ENCODE results near the gene RFX2. TPM values are rescaled to one million over a fixed set of nuclear protein-coding genes. Genes with fewer than 3 reads are reported as not detected.
"Not testable (repeated sequence)": the region's sequence is repeated elsewhere in the genome, so short reads cannot be mapped to it uniquely, and the experiment has no call there.

Gene RFX2
- total and polyA plus RNA-seq, 3 experiments from 2014 or later = 1.5 to 4.9 (median 4.2) TPM

DNA sequence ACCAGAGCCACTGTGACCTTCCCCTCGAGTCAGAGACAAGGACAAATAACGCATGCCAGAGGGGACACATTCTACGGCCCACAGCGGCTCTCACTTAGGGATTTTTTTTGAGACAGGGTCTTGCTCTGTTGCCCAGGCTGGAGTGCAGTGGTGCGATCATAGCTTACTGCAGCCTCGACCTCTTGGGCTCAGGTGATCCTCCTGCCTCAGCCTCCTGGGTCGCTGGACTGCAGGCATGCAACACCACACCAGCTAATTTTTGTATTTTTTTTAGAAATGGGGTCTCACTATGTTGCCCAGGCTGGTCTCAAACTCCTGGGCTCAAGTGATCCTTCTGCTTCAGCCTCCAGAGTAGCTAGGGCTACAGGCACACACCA is 104.2 kb downstream of the RFX2 start:
- not testable (repeated sequence) for H3K36me3 Mint-ChIP-seq, H3K9me3 Mint-ChIP-seq, H3K4me1 Mint-ChIP-seq

DNA sequence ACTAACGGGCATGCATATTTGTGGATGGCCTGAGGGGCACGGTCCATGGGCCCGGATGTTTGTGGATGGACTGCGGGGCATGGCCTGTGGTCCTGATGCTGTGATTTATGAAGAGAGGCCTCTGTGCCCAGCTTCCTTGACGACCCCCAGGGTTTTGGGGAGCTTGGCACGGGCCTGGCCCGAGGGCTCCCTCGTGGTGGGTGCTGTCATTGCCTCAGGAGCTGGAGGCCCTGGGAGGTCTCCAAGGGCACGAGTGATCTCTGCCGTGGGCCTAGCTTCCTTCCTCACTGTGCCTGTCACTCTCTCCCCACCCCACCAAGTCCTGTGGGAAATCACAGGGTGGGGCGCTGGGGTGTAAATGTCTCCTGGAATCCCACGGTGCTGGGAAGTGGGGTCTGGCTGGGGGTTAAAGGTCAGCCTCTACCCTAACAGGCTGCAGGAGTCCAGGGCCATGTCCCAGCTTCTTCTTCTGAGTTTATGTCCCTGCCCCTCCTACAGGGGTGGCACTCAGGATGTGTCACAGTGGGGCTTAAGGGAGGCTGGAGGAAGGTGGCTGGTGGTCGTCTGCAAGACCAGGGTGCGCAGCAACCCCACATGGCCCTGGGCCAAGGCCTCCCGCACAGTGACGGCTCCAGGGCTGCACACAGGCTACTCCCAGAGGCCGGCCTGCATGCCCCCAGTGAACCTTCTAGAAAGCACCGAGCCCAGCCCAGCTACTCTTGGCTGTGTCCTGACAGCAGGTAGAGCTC is 104.8 kb downstream of the RFX2 start:
- H3K27me3 ChIP-seq (ENCODE audit: insufficient read depth, low read length, poor library complexity, severe bottlenecking) = no peaks in the 10 kb centered on the region
- ChIA-PET CTCF (no interaction called here), POLR2A (no interaction called here)
- no peak for DNase-seq
- no peak overlapping the region for H3K27ac Mint-ChIP-seq
- no peak overlapping the region for H3K27ac ChIP-seq (ENCODE audit: low read depth, low read length)
- peaks cover 0 to 3% (median 2%) of the 10 kb centered on the region in 3 donors for H3K36me3 Mint-ChIP-seq
- H3K4me3 Mint-ChIP-seq = no peak overlapping the region
- H3K27me3 Mint-ChIP-seq = no peaks in the 10 kb centered on the region
- H3K4me1 ChIP-seq (ENCODE audit: insufficient read depth, low read length) = no peaks in the 10 kb centered on the region
- H3K4me3 ChIP-seq (ENCODE audit: low read length) = no peak overlapping the region
- H3K36me3 ChIP-seq (ENCODE audit: insufficient read depth, low read length) = no peaks in the 10 kb centered on the region
- H3K4me1 Mint-ChIP-seq = no peaks in the 10 kb centered on the region
- H3K9me3 Mint-ChIP-seq = no peaks in the 10 kb centered on the region
- no peaks in the 10 kb centered on the region for H3K9me3 ChIP-seq (ENCODE audit: low read length)

More for the DNA sequence above, 104.2 kb downstream of the RFX2 start:
- H3K4me1 ChIP-seq (ENCODE audit: insufficient read depth, low read length); H3K27ac ChIP-seq (ENCODE audit: low read depth, low read length); H3K27me3 Mint-ChIP-seq; H3K9me3 ChIP-seq (ENCODE audit: low read length); DNase-seq; H3K4me3 Mint-ChIP-seq; H3K27ac Mint-ChIP-seq; CTCF ChIA-PET; H3K4me3 ChIP-seq (ENCODE audit: low read length); H3K27me3 ChIP-seq (ENCODE audit: insufficient read depth, low read length, poor library complexity, severe bottlenecking); H3K36me3 ChIP-seq (ENCODE audit: insufficient read depth, low read length); POLR2A ChIA-PET: not testable (repeated sequence)

DNA sequence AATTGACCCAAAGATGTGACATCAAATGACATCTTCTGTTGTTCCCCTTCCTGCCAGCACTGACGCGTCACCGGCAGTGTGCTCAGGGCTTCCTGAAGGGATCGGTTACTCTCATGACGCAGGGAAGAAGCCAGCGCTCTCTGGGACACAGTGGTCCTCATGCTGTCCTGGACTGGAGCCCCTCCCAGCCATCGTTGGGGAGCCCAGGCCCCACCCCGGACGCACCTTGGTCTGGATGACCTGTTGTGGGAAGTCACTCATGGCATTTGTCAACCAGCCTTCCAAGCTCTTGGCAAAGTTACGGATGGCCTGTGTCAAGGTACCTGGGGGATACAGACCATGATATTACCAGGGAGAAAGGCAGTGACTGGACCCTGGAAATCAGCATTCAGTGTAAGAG is 106.3 kb downstream of the RFX2 start:
- Mint-ChIP-seq H3K27me3 (no peaks in the 10 kb centered on the region), H3K4me1 (no peaks in the 10 kb centered on the region), H3K36me3 (peaks cover 0 to 9% (median 2%) of the 10 kb centered on the region in 3 donors), H3K9me3 (peaks cover 0 to 2% (median 0%) of the 10 kb centered on the region in 5 donors), H3K4me3 (no peak overlapping the region), H3K27ac (peak overlapping the region in 1 of 8 donors; percentile 4)
- H3K4me3 ChIP-seq (ENCODE audit: low read length) = no peak overlapping the region
- DNase-seq = no peak
- no peak overlapping the region for H3K27ac ChIP-seq (ENCODE audit: low read depth, low read length)
- POLR2A ChIA-PET = no interaction called here
- CTCF ChIA-PET = interaction anchor here (1.0 kb wide), 1 partner anchor 36 kb away, joined by 3 read pairs; no protein-coding TSS in a partner anchor
- H3K27me3 ChIP-seq (ENCODE audit: insufficient read depth, low read length, poor library complexity, severe bottlenecking) = no peaks in the 10 kb centered on the region
- H3K36me3 ChIP-seq (ENCODE audit: insufficient read depth, low read length) = no peaks in the 10 kb centered on the region
- no peaks in the 10 kb centered on the region for H3K9me3 ChIP-seq (ENCODE audit: low read length)
- H3K4me1 ChIP-seq (ENCODE audit: insufficient read depth, low read length) = no peaks in the 10 kb centered on the region

DNA sequence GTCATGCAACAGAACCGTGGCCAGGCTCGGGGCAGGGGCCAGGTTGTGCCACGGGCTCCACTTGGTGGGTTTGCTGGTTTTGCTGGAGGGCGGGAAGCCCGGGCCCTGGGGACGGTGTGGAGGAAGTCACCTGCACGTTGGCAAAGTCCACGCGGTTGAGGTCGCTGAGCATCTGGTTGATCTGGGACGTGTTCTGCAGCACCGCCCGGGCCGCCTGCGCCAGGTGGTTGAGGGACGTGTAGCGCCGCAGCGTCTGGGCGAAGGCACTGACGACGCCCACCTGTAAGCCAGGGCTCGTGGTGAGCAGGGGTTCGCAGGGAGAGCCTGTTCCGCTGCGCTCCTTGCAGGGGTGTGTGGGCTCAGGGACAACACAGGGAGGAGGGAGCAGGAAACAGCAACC is 107.7 kb downstream of the RFX2 start:
- Histone ChIP-seq H3K4me3 (ENCODE audit: low read length) (no peak overlapping the region), H3K9me3 (ENCODE audit: low read length) (no peaks in the 10 kb centered on the region), H3K27ac (ENCODE audit: low read depth, low read length) (no peak overlapping the region), H3K4me1 (ENCODE audit: insufficient read depth, low read length) (no peaks in the 10 kb centered on the region), H3K27me3 (ENCODE audit: insufficient read depth, low read length, poor library complexity, severe bottlenecking) (no peaks in the 10 kb centered on the region), H3K36me3 (ENCODE audit: insufficient read depth, low read length) (no peaks in the 10 kb centered on the region)
- Mint-ChIP-seq H3K9me3 (peaks cover 0 to 2% (median 0%) of the 10 kb centered on the region in 5 donors), H3K4me3 (no peak overlapping the region), H3K4me1 (no peaks in the 10 kb centered on the region), H3K36me3 (peaks cover 0 to 9% (median 2%) of the 10 kb centered on the region in 3 donors), H3K27me3 (no peaks in the 10 kb centered on the region), H3K27ac (no peak overlapping the region)
- no peak for DNase-seq
- ChIA-PET CTCF (interaction anchor here (1.0 kb wide), 1 partner anchor 9 kb away, joined by 3 read pairs; no protein-coding TSS in a partner anchor), POLR2A (no interaction called here)

DNA sequence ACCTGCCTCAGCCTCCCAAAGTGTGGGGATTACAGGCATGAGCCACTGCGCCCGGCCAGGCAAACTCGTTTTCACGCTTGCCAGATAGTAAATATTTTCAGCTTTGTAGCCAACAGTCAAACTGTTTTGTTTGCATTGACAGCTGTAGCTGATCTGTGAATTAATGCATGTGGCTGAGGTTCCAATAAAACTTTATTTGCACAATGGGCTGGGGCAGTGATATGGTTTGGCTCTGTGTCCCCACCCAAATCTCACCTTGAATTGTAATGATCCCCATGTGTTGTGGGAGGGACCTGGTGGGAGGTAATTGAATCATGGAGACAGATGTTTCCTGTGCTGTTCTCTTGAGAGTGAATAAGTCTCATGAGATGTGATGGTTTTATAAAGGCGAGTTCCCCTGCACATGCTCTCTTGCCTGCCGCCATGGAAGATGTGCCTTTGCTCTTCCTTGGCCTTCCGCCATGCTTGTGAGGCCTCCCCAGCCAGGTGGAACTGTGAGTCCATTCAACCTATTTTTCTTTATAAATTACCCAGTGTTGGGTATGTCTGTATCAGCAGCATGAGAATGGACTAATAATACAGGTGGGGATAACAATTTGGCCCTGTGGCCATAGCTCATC is 110.0 kb downstream of the RFX2 start:
- Histone ChIP-seq H3K4me3 (ENCODE audit: low read length) (no peak overlapping the region), H3K9me3 (ENCODE audit: low read length) (no peaks in the 10 kb centered on the region), H3K27ac (ENCODE audit: low read depth, low read length) (no peak overlapping the region), H3K36me3 (ENCODE audit: insufficient read depth, low read length) (no peaks in the 10 kb centered on the region), H3K4me1 (ENCODE audit: insufficient read depth, low read length) (no peaks in the 10 kb centered on the region), H3K27me3 (ENCODE audit: insufficient read depth, low read length, poor library complexity, severe bottlenecking) (no peaks in the 10 kb centered on the region)
- no peaks in the 10 kb centered on the region for H3K27me3 Mint-ChIP-seq
- CTCF ChIA-PET = interaction anchor here (1.9 kb wide), 1 partner anchor 33 kb away, joined by 5 read pairs; no protein-coding TSS in a partner anchor
- no peak overlapping the region for H3K4me3 Mint-ChIP-seq
- POLR2A ChIA-PET = no interaction called here
- DNase-seq = no peak
- no peaks in the 10 kb centered on the region for H3K4me1 Mint-ChIP-seq
- no peak overlapping the region for H3K27ac Mint-ChIP-seq
- H3K9me3 Mint-ChIP-seq = peaks cover 0 to 2% (median 0%) of the 10 kb centered on the region in 5 donors
- peaks cover 0 to 9% (median 2%) of the 10 kb centered on the region in 3 donors for H3K36me3 Mint-ChIP-seq

DNA sequence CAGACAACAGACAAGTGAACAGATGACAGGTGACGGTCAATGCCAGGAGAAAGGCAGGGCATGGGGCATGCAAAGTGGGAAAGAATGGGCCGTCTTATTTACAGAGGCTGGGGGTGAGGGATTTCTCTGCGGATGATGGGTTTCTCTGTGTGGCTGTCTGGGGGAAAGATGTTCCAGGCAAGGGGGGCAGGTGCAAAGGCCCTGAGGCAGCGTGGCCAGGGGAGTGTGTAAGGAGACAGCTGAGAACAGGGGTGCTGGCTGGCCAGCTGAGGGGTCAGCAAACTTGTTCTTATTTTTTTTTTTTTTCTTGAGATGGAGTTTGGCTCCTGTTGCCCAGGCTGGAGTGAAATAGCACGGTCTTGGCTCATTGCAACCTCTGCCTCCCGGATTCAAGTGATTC is 110.6 kb downstream of the RFX2 start:
- DNase-seq = no peak
- Histone ChIP-seq H3K27ac (ENCODE audit: low read depth, low read length) (no peak overlapping the region), H3K4me3 (ENCODE audit: low read length) (no peak overlapping the region), H3K4me1 (ENCODE audit: insufficient read depth, low read length) (no peaks in the 10 kb centered on the region), H3K27me3 (ENCODE audit: insufficient read depth, low read length, poor library complexity, severe bottlenecking) (no peaks in the 10 kb centered on the region), H3K9me3 (ENCODE audit: low read length) (no peaks in the 10 kb centered on the region), H3K36me3 (ENCODE audit: insufficient read depth, low read length) (no peaks in the 10 kb centered on the region)
- H3K27me3 Mint-ChIP-seq = no peaks in the 10 kb centered on the region
- H3K4me1 Mint-ChIP-seq = no peaks in the 10 kb centered on the region
- H3K9me3 Mint-ChIP-seq = peaks cover 0 to 2% (median 0%) of the 10 kb centered on the region in 5 donors
- H3K4me3 Mint-ChIP-seq = no peak overlapping the region
- POLR2A ChIA-PET = no interaction called here
- H3K36me3 Mint-ChIP-seq = peaks cover 0 to 9% (median 0%) of the 10 kb centered on the region in 3 donors
- CTCF ChIA-PET = no interaction called here
- peak overlapping the region in 1 of 8 donors; percentile 32 for H3K27ac Mint-ChIP-seq

DNA sequence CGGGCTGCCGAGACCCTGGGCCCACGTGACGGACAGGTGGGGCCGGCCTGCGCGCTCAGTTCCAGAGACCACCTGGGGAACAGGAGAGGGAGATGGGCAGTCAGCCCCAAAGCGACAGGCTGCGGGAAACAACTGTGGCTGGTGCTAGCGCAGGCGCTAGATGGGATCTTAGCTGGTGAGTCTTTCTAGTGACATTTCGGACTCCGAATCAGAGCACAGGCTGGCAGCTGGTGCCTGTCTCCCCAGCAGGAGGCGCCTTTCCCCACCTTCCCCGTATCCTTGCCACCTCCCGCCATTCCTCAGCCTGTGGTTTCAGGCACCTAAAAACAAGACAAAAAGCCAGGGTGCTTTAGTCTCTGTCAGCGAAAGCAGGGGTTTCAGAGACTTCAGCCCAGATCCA is 112.9 kb downstream of the RFX2 start:
- H3K36me3 ChIP-seq (ENCODE audit: insufficient read depth, low read length) = no peaks in the 10 kb centered on the region

DNA sequence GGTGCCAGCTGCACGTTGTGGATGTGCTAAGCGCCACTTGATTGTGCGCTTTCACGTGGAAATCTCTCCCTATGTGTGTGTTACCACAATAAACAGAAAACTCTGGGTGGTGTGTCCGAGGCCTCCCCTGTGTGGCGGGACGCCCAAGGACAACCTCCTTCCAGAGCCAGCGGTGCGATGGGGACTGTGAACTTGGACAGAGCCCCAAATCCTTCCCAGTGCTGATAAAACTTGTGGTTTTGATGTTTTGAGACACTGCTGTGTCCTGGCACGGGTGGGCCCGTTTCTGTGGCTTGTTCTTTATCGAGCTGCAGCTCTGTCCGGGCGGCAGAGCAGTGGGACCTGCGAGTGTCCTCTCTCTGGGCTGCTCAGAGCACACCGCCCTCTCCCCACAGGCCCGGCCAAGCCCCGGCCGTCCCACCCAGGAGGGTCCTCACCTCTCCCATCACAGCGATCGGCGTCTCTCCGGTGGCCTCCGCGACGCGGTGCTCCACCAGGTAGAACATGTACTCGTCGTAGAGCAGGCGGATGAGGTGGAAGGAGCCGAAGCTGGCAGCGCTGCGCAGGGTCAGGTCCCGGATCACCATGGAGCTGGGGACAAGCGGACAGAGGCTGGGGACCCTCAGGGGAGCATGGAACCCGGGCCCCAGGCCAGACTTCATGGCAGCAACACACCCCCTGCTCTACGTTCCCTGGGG is 113.5 kb downstream of the RFX2 start:
- no peak for DNase-seq

More for the DNA sequence above, 112.9 kb downstream of the RFX2 start:
- Mint-ChIP-seq H3K4me1 (no peaks in the 10 kb centered on the region), H3K4me3 (no peak overlapping the region), H3K36me3 (peaks cover 0 to 9% (median 0%) of the 10 kb centered on the region in 3 donors), H3K9me3 (peaks cover 0 to 2% (median 0%) of the 10 kb centered on the region in 5 donors), H3K27me3 (no peaks in the 10 kb centered on the region), H3K27ac (no peak overlapping the region)
- Histone ChIP-seq H3K27me3 (ENCODE audit: insufficient read depth, low read length, poor library complexity, severe bottlenecking) (no peaks in the 10 kb centered on the region), H3K9me3 (ENCODE audit: low read length) (no peaks in the 10 kb centered on the region), H3K4me1 (ENCODE audit: insufficient read depth, low read length) (no peaks in the 10 kb centered on the region), H3K4me3 (ENCODE audit: low read length) (no peak overlapping the region), H3K27ac (ENCODE audit: low read depth, low read length) (no peak overlapping the region)
- CTCF ChIA-PET = no interaction called here
- no peak for DNase-seq
- POLR2A ChIA-PET = no interaction called here

More for the DNA sequence above, 113.5 kb downstream of the RFX2 start:
- no peak overlapping the region for H3K4me3 ChIP-seq (ENCODE audit: low read length)
- Mint-ChIP-seq H3K4me1 (no peaks in the 10 kb centered on the region), H3K36me3 (peaks cover 0 to 9% (median 0%) of the 10 kb centered on the region in 3 donors), H3K9me3 (peaks cover 0 to 2% (median 0%) of the 10 kb centered on the region in 5 donors), H3K27me3 (no peaks in the 10 kb centered on the region), H3K4me3 (no peak overlapping the region), H3K27ac (no peak overlapping the region)
- no peaks in the 10 kb centered on the region for H3K4me1 ChIP-seq (ENCODE audit: insufficient read depth, low read length)
- no peak overlapping the region for H3K27ac ChIP-seq (ENCODE audit: low read depth, low read length)
- no peaks in the 10 kb centered on the region for H3K27me3 ChIP-seq (ENCODE audit: insufficient read depth, low read length, poor library complexity, severe bottlenecking)
- POLR2A ChIA-PET = no interaction called here
- H3K36me3 ChIP-seq (ENCODE audit: insufficient read depth, low read length) = no peaks in the 10 kb centered on the region
- no peaks in the 10 kb centered on the region for H3K9me3 ChIP-seq (ENCODE audit: low read length)
- CTCF ChIA-PET = no interaction called here
